ENCODE data around the gene TLE5. TPM values are rescaled to one million over a fixed set of nuclear protein-coding genes. Genes with fewer than 3 reads are reported as not detected.

Gene TLE5
- total and polyA plus RNA-seq, 2 experiments from 2014 or later: 130 to 154 TPM

DNA sequence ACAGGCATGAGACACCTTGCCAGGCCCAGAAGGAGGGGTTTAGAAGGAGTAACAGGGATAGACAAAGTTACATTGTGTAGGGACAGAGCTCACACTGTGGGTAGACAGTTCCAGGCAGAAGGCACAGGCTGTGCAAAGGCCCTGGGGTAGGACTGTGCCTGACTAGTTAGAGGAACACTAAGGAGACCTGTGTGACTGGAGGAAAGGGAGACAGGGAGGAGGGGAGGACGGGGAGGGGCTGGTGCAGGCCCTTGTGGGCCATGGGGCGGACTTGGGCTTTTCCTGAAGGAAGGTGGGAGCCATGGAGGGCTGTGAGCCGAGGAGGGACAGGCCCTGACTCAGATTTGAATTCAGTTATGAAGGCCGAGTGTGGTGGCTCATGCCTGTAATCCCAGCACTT is 17.3 kb upstream of the TLE5 start:
- no peaks in the 10 kb centered on the region for H3K36me3 Mint-ChIP-seq (ENCODE audit: low read depth)
- peaks cover 9% of the 10 kb centered on the region for H3K9me3 Mint-ChIP-seq
- Histone ChIP-seq H3K4me2 (no peak overlapping the region), H3K79me2 (replicated peaks; ENCODE audit: insufficient read depth) (no peaks in the 10 kb centered on the region), H2AFZ (no peak overlapping the region), H3K27ac (ENCODE audit: low read depth) (no peak overlapping the region), H3K9me2 (ENCODE audit: insufficient read depth) (no peaks in the 10 kb centered on the region), H3K27me3 (ENCODE audit: insufficient read depth) (no peaks in the 10 kb centered on the region), H3K4me1 (ENCODE audit: insufficient read depth) (peaks cover 3% of the 10 kb centered on the region; the same call in 1 of the 2 replicates), H4K20me1 (replicated peaks; ENCODE audit: insufficient read depth) (no peaks in the 10 kb centered on the region), H3K4me3 (no peak overlapping the region), H3K36me3 (ENCODE audit: insufficient read depth) (no peaks in the 10 kb centered on the region), H3F3A (replicated peaks; ENCODE audit: low read depth) (no peaks in the 10 kb centered on the region)
- H3K27me3 Mint-ChIP-seq (ENCODE audit: insufficient read depth, low read depth, poor library complexity): peaks cover 15% of the 10 kb centered on the region
- H3K27ac Mint-ChIP-seq: no peak overlapping the region
- H3K4me1 Mint-ChIP-seq: 0 out of 3 replicates have a peak, but pooled peaks cover 3% of the 10 kb centered on the region
- no peak for ATAC-seq
- H3K4me3 Mint-ChIP-seq: no peak overlapping the region
- TF ChIP-seq NANOG (IDR thresholded peaks at IDR 0.05; ENCODE audit: borderline replicate concordance) (no peak), EZH2phosphoT487 (IDR thresholded peaks at IDR 0.05; ENCODE audit: unreplicated experiment) (no peak), EZH2 (IDR thresholded peaks at IDR 0.05; ENCODE audit: low read depth, unreplicated experiment) (no peak), CREB1 (CRISPR knock-in tag; IDR thresholded peaks at IDR 0.05; ENCODE audit: low read depth) (no peak), POLR2AphosphoS5 (IDR thresholded peaks at IDR 0.05; ENCODE audit: low read depth) (no peak), STAT1 (IDR thresholded peaks at IDR 0.05; ENCODE audit: unreplicated experiment) (no peak), JUNB (IDR thresholded peaks at IDR 0.05; ENCODE audit: unreplicated experiment) (no peak), ZNF114 (CRISPR knock-in tag; IDR thresholded peaks at IDR 0.05) (no peak), ZNF331 (CRISPR knock-in tag; IDR thresholded peaks at IDR 0.05; ENCODE audit: low read depth) (no peak)
- TF ChIP-seq, protein P1, sequence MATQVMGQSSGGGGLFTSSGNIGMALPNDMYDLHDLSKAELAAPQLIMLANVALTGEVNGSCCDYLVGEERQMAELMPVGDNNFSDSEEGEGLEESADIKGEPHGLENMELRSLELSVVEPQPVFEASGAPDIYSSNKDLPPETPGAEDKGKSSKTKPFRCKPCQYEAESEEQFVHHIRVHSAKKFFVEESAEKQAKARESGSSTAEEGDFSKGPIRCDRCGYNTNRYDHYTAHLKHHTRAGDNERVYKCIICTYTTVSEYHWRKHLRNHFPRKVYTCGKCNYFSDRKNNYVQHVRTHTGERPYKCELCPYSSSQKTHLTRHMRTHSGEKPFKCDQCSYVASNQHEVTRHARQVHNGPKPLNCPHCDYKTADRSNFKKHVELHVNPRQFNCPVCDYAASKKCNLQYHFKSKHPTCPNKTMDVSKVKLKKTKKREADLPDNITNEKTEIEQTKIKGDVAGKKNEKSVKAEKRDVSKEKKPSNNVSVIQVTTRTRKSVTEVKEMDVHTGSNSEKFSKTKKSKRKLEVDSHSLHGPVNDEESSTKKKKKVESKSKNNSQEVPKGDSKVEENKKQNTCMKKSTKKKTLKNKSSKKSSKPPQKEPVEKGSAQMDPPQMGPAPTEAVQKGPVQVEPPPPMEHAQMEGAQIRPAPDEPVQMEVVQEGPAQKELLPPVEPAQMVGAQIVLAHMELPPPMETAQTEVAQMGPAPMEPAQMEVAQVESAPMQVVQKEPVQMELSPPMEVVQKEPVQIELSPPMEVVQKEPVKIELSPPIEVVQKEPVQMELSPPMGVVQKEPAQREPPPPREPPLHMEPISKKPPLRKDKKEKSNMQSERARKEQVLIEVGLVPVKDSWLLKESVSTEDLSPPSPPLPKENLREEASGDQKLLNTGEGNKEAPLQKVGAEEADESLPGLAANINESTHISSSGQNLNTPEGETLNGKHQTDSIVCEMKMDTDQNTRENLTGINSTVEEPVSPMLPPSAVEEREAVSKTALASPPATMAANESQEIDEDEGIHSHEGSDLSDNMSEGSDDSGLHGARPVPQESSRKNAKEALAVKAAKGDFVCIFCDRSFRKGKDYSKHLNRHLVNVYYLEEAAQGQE (IDR thresholded peaks at IDR 0.05; ENCODE audit: unreplicated experiment): no peak
- TF ChIP-seq, protein P2, sequence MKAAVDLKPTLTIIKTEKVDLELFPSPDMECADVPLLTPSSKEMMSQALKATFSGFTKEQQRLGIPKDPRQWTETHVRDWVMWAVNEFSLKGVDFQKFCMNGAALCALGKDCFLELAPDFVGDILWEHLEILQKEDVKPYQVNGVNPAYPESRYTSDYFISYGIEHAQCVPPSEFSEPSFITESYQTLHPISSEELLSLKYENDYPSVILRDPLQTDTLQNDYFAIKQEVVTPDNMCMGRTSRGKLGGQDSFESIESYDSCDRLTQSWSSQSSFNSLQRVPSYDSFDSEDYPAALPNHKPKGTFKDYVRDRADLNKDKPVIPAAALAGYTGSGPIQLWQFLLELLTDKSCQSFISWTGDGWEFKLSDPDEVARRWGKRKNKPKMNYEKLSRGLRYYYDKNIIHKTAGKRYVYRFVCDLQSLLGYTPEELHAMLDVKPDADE (IDR thresholded peaks at IDR 0.05): no peak
- TF ChIP-seq, protein P3, sequence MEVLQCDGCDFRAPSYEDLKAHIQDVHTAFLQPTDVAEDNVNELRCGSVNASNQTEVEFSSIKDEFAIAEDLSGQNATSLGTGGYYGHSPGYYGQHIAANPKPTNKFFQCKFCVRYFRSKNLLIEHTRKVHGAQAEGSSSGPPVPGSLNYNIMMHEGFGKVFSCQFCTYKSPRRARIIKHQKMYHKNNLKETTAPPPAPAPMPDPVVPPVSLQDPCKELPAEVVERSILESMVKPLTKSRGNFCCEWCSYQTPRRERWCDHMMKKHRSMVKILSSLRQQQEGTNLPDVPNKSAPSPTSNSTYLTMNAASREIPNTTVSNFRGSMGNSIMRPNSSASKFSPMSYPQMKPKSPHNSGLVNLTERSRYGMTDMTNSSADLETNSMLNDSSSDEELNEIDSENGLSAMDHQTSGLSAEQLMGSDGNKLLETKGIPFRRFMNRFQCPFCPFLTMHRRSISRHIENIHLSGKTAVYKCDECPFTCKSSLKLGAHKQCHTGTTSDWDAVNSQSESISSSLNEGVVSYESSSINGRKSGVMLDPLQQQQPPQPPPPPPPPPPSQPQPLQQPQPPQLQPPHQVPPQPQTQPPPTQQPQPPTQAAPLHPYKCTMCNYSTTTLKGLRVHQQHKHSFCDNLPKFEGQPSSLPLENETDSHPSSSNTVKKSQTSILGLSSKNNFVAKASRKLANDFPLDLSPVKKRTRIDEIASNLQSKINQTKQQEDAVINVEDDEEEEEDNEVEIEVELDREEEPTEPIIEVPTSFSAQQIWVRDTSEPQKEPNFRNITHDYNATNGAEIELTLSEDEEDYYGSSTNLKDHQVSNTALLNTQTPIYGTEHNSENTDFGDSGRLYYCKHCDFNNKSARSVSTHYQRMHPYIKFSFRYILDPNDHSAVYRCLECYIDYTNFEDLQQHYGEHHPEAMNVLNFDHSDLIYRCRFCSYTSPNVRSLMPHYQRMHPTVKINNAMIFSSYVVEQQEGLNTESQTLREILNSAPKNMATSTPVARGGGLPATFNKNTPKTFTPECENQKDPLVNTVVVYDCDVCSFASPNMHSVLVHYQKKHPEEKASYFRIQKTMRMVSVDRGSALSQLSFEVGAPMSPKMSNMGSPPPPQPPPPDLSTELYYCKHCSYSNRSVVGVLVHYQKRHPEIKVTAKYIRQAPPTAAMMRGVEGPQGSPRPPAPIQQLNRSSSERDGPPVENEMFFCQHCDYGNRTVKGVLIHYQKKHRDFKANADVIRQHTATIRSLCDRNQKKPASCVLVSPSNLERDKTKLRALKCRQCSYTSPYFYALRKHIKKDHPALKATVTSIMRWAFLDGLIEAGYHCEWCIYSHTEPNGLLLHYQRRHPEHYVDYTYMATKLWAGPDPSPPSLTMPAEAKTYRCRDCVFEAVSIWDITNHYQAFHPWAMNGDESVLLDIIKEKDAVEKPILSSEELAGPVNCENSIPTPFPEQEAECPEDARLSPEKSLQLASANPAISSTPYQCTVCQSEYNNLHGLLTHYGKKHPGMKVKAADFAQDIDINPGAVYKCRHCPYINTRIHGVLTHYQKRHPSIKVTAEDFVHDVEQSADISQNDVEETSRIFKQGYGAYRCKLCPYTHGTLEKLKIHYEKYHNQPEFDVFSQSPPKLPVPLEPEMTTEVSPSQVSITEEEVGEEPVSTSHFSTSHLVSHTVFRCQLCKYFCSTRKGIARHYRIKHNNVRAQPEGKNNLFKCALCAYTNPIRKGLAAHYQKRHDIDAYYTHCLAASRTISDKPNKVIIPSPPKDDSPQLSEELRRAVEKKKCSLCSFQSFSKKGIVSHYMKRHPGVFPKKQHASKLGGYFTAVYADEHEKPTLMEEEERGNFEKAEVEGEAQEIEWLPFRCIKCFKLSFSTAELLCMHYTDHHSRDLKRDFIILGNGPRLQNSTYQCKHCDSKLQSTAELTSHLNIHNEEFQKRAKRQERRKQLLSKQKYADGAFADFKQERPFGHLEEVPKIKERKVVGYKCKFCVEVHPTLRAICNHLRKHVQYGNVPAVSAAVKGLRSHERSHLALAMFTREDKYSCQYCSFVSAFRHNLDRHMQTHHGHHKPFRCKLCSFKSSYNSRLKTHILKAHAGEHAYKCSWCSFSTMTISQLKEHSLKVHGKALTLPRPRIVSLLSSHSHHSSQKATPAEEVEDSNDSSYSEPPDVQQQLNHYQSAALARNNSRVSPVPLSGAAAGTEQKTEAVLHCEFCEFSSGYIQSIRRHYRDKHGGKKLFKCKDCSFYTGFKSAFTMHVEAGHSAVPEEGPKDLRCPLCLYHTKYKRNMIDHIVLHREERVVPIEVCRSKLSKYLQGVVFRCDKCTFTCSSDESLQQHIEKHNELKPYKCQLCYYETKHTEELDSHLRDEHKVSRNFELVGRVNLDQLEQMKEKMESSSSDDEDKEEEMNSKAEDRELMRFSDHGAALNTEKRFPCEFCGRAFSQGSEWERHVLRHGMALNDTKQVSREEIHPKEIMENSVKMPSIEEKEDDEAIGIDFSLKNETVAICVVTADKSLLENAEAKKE (CRISPR knock-in tag; IDR thresholded peaks at IDR 0.05): no peak
- TF ChIP-seq, protein P4, sequence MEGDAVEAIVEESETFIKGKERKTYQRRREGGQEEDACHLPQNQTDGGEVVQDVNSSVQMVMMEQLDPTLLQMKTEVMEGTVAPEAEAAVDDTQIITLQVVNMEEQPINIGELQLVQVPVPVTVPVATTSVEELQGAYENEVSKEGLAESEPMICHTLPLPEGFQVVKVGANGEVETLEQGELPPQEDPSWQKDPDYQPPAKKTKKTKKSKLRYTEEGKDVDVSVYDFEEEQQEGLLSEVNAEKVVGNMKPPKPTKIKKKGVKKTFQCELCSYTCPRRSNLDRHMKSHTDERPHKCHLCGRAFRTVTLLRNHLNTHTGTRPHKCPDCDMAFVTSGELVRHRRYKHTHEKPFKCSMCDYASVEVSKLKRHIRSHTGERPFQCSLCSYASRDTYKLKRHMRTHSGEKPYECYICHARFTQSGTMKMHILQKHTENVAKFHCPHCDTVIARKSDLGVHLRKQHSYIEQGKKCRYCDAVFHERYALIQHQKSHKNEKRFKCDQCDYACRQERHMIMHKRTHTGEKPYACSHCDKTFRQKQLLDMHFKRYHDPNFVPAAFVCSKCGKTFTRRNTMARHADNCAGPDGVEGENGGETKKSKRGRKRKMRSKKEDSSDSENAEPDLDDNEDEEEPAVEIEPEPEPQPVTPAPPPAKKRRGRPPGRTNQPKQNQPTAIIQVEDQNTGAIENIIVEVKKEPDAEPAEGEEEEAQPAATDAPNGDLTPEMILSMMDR (conservative IDR thresholded peaks at IDR 0.05; ENCODE audit: low read depth in 2 of 2): no peak
- no peak for DNase-seq (ENCODE audit: low spot score)

All from GM23338 (cell line).